Erythroblast (primary cell): Measurements from ENCODE around the gene IRAK2.

Experiments used
- GATA1 ChIP-seq: IDR thresholded peaks from 2 replicates; pipeline ENCODE4 v1.6.1; 2011; ENCODE audit warnings: low read depth, mild to moderate bottlenecking, control low read depth, low read length, moderate library complexity
- POLR2A ChIP-seq: IDR thresholded peaks from 2 replicates; pipeline ENCODE4 v1.6.1; 2011; ENCODE audit warnings: mild to moderate bottlenecking, low read length

- no peak for TF ChIP-seq POLR2A
- TF ChIP-seq GATA1, result no peak
Measured at GRCh38 chr3:10229576-10229975, 64.9 kb downstream of the IRAK2 start.
